GM21737 (cell line): Measurements from ENCODE around the gene MLLT3.

Experiments
- ATAC-seq: cut with Tn5 transposase; IDR thresholded peaks from one replicate; pipeline ENCODE4 v1.9.1; 2021; ENCODE audit warnings: mild to moderate bottlenecking, moderate library complexity; ENCODE audit not compliant: unreplicated experiment

Gene MLLT3

GRCh38 chr9:20356403-20357036 lies 265.8 kb downstream of the MLLT3 start:
- no peak for ATAC-seq

- no peak for ATAC-seq
Measured at GRCh38 chr9:20355022-20355421, 267.3 kb downstream of the MLLT3 start.

DNA sequence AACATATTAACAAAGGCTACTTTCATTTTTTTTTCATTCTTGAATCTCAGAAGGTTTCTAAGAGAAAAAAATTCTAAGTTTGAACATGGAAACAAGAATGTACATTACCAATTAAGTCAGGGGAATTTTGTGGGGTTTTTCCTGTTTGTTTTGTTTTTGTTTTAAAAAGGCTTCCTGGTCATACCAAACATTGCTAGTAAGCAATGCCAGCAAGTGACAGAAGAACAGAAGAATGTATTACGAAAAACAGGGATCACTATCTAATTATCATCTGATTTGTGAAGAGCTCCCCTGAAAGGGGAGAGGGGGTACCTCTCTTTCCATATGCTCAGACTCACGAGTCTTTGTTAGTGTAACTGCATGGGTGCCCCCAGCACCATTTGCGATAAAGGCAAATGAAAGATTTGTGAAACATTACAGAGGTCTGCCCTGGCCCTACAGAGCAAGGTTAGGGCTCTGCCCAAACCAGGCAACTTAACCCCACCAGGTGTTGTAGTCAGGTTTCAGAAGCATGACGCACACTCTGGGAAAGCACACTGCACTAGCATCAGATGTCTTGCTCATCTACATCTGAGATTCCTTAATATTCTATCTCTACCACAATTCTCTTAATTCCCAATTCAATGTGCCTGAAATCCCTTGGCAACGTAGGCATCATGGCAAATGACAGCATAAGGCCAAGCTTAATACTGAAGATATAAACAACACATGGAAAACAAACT lies 268.2 kb downstream of the MLLT3 start:
- no peak for ATAC-seq

DNA sequence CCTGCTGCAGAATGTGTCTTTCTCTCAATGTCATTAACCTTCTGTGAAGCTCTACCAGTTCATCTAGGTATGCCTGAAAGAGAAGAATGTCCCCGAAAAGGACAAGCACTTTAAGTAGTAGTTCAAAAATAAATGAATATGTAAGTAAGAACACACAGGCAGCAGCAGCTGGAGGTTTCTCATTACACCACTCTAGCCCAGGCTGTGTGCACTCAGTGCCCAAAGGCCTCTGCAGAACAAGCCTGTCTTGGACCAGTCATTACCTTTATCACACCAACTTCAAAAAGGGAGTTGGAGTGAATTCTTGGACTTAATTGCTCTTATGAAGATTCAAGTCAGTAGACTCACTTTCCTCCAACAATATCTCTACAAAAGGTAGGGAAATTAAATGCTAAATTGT lies 268.8 kb downstream of the MLLT3 start:
- no peak for ATAC-seq

- ATAC-seq = no peak
Measured at GRCh38 chr9:20352591-20352990, 269.7 kb downstream of the MLLT3 start.

DNA sequence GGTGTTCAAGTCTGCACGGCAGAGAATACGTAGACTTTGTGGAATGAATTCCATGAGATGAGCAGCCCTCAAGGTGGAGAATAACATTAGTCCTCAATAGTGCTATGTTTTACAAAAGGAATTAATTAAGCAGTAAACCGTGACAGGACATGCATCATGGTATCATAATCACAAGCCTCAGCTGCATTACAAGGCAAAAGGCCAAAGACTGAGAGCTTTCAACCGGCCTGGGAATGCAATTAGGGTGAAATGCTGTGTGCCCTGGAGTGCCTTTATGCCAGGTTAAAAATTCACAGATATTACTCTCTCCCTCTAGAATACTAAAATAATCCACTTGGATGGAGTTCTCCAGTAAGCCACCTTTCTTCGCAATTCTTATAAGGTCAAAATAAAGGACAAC lies 270.6 kb downstream of the MLLT3 start:
- ATAC-seq = no peak

DNA sequence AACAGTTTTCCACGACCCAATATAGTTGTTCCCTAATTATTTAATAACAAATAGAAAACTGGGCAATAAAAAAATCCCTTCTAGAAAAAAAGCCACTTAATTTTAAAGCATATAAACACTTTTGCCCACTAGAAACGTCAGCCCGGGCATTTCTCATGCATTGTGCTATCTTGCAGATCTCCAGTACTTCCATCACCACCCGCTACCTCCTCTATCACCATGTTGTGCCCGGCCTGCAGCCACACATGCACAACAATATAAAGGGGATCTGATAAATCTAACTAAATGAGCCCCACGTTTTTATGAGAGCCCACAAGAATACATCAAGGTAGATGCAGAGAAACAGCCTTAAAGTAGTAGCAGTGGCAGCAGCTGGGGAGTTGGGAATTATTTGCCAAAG lies 272.7 kb downstream of the MLLT3 start:
- ATAC-seq = no peak

GRCh38 chr9:20343325-20343724 lies 279.0 kb downstream of the MLLT3 start:
- ATAC-seq = no peak

DNA sequence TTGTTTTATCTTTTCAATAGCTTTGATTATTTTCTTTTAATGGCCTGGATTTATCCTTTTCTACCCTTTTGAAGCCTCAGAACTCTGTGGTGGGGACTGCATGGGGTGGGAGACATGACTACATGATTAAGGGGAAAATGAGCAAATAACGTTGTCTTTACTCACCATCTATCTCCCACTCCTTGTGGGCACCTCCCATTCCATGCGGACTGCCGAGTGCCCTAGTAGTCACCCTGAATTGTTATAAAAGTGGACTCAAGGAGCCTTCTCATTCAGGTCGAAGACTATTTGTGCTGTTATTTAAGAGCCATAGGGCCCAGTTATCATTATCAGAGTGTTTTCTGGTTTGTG lies 281.8 kb downstream of the MLLT3 start:
- ATAC-seq = no peak

GRCh38 chr9:20335668-20336332 lies 286.5 kb downstream of the MLLT3 start:
- no peak for ATAC-seq

DNA sequence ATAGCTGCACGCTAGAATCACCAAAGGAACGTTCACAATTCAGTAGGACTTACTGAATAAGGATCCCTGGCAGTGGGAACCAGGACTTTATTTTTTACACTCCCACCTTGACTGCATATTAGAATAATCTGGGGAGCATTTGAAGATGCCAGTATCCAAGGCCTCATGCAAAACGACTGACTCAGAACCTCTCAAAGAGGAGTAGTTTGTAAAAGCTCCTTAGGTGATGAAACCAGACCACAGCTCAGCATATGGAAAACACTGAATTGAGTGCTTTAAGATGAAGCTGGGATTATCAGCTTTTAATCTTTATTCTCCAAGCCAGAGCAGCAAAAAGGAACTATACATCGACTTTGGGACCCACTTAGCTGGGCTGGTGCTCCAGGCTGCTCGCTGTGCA lies 288.3 kb downstream of the MLLT3 start:
- no peak for ATAC-seq

DNA sequence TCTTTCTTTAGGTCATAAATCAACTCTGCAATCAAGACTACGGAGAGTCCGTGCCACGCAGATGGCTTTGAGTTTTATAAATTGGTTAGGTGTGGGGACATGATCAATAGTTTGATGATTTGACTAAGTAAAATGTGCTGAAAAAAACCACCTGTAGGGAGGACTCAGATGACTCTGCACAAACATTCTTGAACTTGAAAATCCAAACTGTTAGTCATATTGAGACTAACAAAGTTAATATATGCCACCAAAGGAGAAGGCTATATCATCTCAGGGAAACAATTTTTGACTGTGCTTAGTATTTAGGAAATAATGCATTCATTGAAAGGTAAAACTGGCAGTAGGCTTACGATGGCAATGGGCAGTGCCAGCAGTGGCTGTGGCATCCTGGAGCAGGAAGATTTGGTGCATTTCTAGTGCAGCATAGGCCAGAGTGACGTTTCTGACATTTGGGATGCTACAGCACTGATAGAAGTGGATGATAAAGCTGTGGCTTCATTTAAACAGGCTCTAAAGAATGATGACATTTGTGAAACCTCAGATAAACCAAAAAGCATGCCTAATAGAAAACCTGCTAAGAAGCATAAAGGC lies 291.1 kb downstream of the MLLT3 start:
- peak; percentile 75 for ATAC-seq

DNA sequence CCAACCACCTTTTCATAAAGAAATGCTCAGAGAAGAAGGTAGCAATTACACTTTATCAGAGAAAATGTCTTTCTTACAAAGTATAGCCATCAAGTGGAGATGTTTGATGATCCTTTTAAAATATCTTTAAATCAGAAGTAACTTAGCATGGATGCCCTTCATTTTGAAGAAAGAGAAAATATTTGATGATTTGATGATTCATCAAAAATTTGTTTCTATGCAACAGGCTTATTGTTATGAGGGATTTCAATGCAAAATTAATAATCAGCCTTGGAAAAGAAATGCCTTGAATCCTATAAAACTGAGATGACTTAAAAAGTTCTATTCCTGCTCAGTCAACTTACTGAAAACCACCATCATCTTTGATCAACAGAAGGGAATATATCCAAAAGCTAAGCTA lies 291.6 kb downstream of the MLLT3 start:
- no peak for ATAC-seq

- ATAC-seq = no peak
Measured at GRCh38 chr9:20326516-20326915, 295.8 kb downstream of the MLLT3 start.

GRCh38 chr9:20325008-20325407 lies 297.3 kb downstream of the MLLT3 start:
- ATAC-seq = no peak

DNA sequence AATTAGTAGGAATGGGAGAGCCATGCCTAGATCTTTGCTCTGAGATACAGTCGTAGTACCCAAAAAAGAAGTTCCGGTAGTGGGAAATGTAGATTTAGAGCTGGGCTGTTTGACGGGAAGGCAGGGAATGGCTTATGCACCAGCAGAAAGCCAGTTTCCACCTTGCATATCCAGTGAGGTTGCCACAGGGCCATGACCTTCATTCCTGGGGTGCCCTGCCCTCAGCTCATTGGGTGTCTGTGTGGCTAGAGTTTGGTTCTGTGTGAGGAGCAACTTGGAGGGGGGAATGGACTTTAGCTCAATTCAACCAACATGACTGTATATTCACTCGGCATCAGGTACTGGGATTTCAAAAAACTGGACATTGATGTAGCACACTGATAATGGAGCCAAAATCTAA lies 300.1 kb downstream of the MLLT3 start:
- no peak for ATAC-seq

DNA sequence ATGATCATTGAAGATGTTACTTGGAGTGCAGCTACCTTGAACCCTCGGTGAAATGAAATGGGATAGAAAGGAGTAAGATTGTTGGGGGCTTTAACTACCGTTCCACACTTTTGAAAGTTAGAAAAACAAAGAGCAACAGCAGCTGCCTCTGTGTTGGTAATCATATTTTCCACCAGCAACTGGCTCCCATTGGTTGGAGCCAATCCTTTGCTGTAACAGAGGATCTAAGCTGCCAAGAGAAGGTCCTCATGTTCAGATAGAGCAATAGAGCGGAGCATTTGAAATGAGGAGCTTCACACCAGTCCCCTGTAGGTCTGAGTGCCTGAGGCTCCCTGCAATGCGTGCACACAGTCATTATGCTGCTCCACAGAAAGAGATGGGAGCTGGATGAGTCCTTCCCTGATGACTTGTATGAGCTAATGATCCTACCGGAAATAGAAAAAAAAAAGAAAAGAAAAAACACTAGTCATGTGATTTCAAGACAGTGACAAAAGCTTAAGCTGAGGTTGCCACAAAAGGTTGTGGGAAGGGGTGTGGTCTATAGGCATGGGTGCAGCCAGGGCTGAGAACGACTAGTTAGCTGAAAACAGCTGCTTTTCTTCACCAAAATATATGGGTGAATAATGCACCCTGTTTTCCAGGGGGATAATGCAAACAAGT lies 300.7 kb downstream of the MLLT3 start:
- no peak for ATAC-seq

DNA sequence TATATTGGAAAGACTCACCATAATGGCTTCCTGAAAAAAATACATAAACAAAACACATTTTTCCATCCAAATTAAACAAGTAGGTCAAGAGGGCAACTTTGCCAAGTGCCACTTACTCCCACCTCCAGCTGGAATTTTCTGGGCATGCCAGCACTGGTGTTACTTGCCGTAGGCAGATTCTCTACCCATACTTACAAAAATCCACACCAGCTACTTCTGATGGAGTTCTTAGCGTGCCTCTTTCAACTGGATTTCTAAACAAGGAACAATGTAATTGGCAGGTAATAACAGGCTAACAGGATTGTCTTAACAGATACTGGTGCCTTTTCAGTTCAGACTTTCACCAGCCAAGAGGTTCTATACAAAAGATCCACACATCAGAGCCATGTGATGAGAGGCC lies 301.4 kb downstream of the MLLT3 start:
- no peak for ATAC-seq

DNA sequence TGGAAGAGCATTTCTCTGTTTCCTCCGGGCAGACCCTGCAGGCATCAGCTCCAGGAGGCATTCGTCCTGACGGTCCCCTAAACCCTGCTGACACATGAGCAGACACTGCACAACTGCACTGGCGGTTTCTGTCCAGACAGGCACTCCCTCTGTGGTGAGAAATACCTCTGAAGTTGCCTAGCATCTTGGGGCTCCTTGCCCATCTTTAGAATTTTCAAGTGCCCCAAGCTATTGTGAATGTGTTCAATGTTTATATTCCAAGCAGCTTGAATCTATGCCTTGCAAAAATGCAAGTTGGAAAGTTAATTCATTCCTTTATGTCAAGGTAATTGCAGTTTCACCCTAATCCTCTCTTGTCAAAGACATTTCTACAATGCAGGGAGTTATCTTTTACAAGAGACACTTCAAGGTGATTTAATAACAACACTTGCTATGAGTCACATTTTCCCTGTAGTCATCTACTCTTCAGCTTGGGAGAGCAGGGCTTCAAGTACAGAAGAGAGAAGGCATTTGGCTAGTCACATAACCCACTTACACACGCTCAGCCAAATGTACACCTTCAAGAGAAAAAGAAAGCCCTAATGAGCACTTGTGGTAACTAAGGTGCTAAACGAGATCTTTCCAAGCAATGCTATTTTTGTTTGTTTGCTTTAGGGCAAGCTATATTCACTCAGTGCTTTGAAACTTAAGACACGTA lies 302.5 kb downstream of the MLLT3 start:
- ATAC-seq = no peak

GRCh38 chr9:20319241-20319640 lies 303.1 kb downstream of the MLLT3 start:
- no peak for ATAC-seq

DNA sequence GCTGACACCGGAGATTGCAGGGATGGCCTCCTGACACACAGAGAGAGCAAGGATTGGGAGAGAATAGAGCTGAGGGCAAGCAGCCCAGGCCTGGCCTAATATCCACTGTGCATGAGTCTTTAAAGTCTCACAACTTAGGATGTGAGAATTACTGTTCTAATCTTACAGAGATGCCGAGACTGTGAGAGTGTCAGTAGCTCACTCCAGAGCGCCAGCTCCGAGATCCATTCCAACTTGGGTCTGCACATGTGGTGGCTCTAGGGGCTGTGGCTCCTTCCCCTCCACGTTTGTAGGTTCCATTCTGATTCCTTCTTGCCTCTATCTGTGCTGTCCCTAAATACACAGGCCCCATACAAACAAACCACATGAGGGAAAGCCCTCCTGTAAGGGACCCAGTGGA lies 304.6 kb downstream of the MLLT3 start:
- ATAC-seq = no peak
